HG02970 (cell line): Measurements from ENCODE around the gene ADAT3.

Experiments used
- ATAC-seq: cut with Tn5 transposase; IDR thresholded peaks from one replicate; pipeline ENCODE4 v1.9.1; 2021; ENCODE audit warnings: mild to moderate bottlenecking, moderate library complexity, moderate number of reproducible peaks; ENCODE audit not compliant: unreplicated experiment, low FRiP score

The ADAT3 gene

GRCh38 chr19:1905110-1905862 is at the start of gene ADAT3, which contains the start of gene SCAMP4:
ADAT3 (plus strand) TSS chr19:1905399; CDS start chr19:1912048, 6,649 bp downstream.
SCAMP4 (plus strand) TSS chr19:1905399; CDS start chr19:1915020, 9,621 bp downstream.
- ATAC-seq: peak; percentile 84

GRCh38 chr19:1855828-1856255 is 49.4 kb upstream of the ADAT3 start:
- no peak for ATAC-seq

GRCh38 chr19:1856345-1856697 is 48.9 kb upstream of the ADAT3 start:
- ATAC-seq: no peak

- peak; percentile 38 for ATAC-seq
These were observed 48.2 kb upstream of the ADAT3 start for GRCh38 chr19:1856698-1857603.

GRCh38 chr19:1857648-1858326 is 47.4 kb upstream of the ADAT3 start:
- ATAC-seq: no peak

GRCh38 chr19:1858412-1859081 is 46.7 kb upstream of the ADAT3 start:
- no peak for ATAC-seq

- ATAC-seq: no peak
These were observed 45.8 kb upstream of the ADAT3 start for GRCh38 chr19:1859331-1859781.

- no peak for ATAC-seq
These were observed 45.0 kb upstream of the ADAT3 start for GRCh38 chr19:1860042-1860775.

GRCh38 chr19:1860821-1861598 is 44.2 kb upstream of the ADAT3 start:
- ATAC-seq: no peak

- no peak for ATAC-seq
These were observed 43.6 kb upstream of the ADAT3 start for GRCh38 chr19:1861599-1862031.

GRCh38 chr19:1862068-1862423 is 43.2 kb upstream of the ADAT3 start:
- ATAC-seq: no peak

- no peak for ATAC-seq
These were observed 42.5 kb upstream of the ADAT3 start for GRCh38 chr19:1862424-1863327.

GRCh38 chr19:1863328-1863637 is 41.9 kb upstream of the ADAT3 start, which contains the start of gene KLF16:
KLF16 (minus strand) TSS chr19:1863579; CDS start chr19:1863497, 82 bp downstream.
- peak; percentile 3 for ATAC-seq

GRCh38 chr19:1863638-1864479 is 41.3 kb upstream of the ADAT3 start:
- ATAC-seq: peak; percentile 55

GRCh38 chr19:1864480-1865171 is 40.6 kb upstream of the ADAT3 start:
- peak; percentile 29 for ATAC-seq
